GM18511 (cell line): ENCODE data around the gene ABLIM1.
"Not testable (repeated sequence)": the region's sequence is repeated elsewhere in the genome, so short reads cannot be mapped to it uniquely, and the experiment has no call there.

Experiments
- ATAC-seq: cut with Tn5 transposase; IDR thresholded peaks from one replicate; pipeline ENCODE4 v1.9.1; 2021; ENCODE audit warnings: mild to moderate bottlenecking, moderate library complexity; ENCODE audit not compliant: unreplicated experiment

The ABLIM1 gene

DNA sequence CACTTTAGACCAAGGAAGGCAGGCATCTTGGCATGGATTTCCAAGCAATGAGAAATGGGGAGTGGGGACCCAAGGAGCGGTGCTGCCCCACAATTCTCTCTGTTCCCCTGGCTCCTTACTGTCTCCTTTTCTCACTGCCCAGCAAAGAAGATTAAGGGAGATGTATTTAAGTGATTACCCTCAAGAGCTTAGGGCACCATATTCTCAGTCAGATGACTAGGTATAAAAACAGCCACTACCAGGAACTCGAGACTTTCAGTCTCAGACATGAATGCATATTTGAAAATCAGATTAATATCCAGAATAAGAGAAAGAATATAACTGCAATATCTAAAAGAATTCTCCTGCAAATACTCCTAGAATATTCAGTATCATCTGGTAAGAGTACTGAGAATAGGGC, at the start of gene ABLIM1:
TSS of gene ABLIM1 (minus strand) at position 101 of the 400 bp plus-strand sequence. CDS start at position 26, 75 bp downstream.
- ATAC-seq = no peak

DNA sequence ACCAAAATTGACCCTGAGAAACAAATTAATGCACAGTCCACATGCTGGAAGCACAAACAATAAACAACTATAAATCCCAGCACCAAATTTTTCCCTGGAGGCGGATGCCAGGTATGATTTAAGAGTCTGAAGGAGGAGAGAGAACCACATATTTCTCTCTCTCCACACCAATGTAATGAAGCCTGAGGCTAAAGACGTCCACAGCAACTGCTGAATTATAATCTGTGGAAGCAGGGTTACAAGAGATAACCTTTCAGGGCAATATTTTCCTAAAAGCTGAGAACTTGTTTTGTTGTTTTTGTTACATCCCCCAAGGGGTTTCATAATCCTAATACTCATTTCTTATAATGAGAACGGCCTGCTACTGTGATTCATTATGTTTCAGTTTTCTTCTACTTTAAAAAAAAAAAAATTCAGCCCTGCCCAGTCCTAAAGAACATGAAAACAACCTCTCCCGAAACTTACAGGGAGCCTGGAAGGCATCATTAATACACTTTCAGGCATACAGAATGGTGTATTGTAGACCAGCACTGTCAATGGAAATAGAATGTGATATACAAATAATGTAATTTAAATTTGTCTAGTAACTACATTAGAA, 48.5 kb upstream of the ABLIM1 start:
- ATAC-seq = no peak

DNA sequence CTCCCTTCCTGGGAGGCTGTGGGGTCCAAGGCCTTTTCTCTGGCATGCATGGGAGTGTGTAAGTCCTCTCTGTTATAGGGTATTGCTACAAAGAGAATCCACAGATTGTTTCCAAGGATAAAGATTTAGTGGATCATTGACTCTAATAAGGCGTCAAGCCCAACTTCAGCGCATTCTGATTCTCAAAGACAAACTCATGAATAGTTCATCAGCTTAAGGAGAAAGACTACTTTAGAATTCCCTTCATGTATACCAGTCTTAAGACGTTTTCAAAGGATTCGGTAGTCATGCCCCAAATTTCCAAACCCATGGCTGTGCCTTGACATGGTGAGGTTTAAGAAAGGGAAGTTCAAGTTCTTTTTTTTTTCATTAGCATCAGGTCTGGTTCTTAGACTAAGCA, 46.6 kb upstream of the ABLIM1 start:
- ATAC-seq = no peak

DNA sequence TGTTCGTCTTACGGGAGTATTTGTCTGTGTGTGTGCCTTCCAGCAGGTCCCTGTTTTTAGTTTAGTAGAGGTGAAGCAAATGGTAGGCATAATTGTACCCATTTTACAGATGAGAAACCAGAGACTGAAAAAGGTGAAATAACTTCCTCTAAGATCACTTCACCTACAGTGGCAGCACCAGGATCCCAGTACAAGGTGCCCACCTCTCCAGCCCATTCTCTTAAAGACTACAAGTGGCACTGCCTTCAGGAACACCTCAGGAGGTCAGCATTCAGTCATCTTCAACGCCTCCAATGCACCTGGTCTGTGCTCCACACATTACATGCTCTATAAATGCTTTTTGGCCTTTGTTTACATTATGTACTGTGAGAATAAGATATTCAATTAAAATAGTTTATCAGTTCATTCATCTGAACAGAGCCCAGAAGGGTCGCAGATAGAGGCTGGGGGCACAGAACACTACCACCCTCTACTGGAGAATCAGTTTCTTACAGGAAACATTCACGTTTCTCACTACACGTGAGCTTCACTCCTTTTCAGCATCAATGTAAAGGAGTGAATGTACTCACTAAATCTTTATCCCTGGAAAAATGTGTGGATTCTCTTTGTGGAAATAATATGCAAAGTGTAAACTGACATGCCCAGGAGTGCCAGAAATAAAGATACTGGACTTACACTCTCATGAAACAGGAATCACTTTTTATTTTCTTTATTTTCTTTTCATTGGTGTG, 45.5 kb upstream of the ABLIM1 start:
- no peak for ATAC-seq

DNA sequence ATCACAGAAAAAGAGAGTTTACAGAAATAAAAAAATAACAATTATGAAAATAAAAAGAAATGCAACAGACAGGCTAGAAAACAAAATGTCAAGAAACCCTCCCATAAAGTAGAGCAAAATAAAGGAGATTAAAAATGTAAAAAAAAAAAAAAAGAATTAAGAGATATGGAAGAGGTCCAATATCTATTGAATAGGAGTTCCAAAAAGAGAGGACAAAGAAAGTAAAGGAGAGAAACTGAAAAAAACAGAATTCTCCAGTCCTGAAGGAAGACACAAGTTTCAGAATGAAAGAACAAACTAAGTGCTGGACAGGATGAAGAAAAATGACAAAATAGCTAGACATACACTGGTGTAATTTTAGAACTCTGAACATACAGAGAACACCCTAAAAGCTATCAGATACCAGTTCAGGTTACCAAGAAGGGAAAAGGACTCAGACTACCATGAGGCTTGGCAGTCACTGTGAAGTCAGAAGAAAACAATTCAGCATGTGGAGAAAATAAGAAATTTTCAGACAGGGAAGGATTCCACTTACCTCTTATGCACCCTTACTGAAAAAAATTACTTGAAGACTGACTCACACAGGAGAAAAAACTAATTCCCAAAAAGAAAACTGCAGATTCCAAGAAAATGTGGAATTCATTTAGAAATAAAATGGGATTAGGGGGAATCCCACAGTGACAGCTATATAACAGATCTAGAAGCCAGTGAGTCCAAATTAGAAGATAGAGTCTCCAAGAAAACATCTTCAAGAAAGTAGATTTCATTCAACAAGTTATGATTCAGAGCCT, 40.4 kb upstream of the ABLIM1 start:
- no peak for ATAC-seq

DNA sequence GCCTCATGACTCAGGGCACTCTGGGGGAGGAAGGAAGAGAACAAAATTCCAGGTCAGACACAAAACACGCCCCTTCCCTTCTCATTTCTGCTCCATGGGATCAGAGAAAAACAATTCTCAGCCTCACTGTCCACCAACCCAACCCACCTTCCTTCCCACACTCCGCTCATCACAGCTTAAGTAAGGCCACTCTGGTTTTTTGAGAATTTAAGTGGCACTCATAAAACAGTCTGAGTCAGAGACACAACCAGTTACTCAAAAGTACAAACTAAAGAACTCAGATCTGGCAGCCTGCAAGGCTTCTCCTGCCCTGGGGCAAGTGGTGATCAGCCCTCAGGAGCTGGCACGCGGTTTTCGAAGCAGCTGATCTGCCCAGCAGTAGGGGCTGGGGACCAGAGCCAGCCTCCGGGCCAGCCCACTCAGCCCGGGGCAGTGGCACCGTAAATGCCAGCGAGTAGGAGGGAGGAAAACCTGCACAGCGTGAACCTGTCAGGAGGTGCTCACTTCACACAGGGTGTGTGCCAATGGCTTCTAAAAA, 39.1 kb upstream of the ABLIM1 start:
- ATAC-seq = no peak

DNA sequence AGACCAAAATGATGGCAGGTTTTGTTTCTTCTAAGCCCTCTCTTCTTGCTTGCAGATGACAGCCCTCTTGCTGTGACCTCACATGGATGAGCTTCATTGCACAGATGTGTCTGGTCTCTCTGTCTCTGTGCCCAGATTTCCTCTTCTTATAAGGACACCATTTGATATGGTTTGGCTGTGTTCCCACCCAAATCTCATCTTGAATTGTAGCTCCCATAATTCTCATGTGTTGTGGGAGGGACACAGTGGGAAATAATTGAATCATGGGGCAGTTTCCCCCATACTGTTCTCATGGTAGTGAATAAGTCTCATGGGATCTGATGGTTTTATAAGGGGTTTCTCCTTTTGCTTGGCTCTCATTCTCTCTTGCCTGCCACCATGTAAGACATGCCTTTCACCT, 38.2 kb upstream of the ABLIM1 start:
- not testable (repeated sequence) for ATAC-seq

DNA sequence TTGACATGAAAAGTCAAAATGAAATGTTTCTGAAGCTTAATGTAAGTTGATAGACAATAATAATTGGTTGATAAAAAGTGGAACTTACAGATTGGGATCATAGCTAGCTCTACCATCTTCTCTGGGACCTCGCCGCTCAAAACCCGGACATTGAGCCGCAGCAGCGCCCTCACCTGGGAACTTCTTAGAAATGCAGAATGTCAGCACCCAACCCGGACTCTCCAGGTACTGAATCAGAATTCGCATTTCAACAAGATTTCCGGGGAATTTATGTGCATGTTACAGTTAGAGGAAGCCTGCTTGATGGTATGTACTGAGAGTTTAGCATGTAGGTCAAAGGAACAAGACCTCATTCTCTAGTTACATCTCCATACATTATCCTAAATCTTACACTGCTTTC, 36.7 kb upstream of the ABLIM1 start:
- ATAC-seq = no peak

DNA sequence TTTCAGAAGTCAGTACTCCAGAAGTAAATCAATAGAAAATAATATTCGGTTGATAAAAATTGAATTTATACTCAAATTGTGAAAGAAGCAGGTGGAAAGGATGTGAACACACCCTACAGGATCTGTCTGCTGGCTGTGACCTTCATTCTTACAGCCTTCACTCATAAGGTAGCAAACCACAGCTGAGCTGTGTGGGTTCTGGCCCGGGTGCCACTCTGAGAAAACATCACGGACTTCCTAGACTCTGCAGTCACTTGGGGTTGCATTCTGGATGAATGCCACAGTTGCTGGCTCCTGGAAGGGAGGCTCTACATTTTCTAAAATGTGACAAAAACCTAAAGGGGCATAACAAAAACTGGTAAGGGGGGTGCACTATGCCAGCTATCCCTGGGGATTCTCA, 36.0 kb upstream of the ABLIM1 start:
- no peak for ATAC-seq

DNA sequence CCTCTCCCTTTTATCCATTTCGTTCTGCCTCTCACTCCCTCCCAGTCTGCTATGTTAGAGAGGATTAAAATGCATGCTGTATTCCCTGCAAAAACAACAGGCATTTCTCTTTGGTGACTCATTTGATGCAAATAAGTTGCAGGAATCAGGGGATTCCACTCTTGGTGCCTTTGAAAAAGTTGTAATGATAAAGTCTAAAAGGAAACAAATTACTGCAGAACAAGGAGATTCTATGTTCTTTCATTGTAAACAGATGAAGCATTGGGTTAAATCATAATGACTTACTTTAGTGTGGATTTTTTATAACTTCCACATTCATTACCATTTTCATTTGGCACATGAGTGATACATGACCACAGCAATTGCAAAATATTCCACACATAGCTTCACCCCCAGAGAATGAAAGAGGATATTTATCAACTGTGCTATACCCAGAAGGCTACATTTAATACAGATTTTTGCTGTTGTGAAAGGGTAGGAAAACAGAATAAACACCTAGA, 33.4 kb upstream of the ABLIM1 start:
- ATAC-seq = no peak

DNA sequence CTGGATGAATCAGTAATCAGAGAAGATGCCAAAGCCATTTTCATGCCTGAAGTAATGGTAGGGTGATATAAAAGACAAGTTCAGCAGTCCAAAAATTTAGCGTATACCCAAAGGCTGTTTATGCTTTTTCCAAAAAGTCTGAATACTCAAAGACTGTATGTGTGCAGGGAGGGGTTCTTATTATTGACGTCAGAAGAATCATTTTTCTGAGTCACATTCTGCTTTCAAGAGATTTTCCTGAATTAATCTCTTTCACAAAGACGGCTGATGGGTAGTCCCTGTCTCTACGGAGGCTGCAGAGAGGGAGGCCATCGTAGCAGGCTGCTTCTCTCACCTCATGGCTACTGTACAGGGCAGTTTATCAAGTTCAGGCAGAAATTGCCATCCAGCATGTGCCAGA, 30.7 kb upstream of the ABLIM1 start:
- ATAC-seq = no peak

DNA sequence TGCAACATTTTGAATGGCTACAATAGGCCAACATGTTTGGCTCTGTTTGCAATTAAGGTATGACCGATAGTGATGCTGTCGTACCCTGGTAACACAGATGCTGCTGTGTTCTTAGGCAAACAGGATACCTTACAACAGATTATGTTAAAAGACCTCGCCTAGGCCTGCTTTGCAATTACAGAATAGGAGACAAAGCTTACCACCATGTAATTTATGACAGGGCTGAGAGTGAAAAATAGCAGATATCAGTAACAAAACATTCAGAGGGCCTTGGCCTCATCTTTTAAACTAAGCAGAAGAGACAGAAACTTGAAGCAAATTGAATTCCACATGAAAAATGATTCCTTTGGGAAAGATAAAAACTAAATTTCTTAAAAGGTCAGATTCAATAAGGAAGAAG, 29.4 kb upstream of the ABLIM1 start:
- ATAC-seq = no peak

DNA sequence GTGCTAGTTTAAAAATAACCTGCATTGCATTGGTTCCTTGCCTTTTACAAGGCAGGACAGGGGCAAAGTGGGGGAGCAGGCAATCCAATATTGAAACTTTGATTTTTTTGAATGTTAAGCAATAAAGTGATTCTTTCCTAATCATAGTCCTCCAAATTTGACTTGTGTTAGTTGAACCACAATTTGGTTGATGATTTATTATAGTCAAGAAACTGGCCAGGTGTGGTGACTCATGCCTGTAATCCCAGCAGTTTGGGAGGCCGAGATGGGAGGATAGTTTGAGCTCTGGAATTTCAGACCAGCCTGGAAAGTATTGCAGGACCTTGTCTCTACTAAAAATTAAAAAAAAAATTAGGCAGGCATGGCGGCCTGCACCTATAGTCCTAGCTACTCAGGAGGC, 27.9 kb upstream of the ABLIM1 start:
- ATAC-seq = no peak

DNA sequence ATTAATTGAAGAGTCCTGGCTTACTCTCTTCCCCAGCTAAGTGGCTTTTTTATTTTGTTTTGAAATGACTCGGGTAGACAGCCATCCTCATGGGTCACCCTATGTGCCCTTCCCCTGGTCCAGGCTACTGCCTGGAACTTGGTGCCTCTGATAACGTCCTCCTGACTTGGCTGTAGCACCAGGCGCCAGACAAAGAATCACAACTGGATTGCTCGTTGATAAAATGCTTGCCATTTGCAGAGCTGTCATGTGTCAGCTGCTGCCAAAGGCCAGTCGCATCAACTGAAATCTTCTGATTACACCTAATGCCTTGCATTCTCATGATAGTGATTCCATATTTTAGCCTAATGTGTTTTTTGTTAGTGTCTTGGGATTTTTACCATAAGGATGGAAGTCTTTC, 27.4 kb upstream of the ABLIM1 start:
- no peak for ATAC-seq

DNA sequence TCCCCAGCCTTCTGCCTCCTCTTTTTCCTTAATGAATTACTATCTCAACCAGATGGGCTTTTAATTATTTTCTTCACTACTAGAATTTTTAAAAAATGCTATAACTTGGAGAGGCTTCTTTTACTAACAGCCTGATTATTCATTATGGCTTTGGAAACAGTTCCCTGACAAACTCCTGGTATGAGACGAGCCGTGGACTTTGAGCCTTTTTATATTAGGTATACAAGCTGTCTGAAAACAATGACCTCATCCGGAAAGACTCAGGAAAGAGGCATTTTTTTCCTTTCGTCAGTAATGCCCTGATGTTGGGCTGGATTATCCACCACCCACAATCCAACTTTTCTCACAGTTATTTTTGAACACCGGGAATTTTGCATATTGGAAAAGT, 26.7 kb upstream of the ABLIM1 start:
- ATAC-seq = no peak

DNA sequence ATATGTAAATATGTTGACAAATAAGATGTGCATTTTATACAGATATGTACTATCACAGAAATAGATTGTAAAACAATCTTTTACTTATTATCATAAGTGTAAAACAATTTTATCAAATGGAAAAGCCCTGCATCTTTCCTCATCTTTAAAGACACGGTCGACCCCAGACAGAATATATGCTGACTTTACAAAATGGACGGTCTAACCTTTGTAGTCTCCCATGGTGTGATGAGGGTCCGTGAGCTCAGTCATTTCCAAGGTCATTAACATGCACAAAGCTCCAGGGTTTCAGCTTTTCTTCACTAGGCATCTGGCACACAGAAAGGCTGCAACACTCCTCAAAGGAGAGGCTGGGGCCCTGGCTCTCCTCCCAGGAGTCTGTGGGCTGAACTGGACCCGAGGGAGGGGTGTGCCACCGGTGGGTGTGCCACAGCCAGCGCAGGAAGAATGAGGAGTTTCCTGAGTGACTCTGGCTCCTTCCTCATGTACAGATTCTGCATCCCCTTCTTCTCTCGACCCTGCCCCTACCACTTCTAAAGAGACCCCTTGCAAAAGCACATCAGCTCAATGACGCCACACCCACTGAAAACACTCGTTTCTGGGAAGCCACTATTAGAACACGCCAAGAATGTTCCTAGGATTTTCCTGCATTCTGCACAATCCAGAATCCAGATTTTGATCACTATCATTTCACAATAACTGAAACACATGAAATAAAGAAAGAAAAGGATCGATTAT, 26.2 kb upstream of the ABLIM1 start:
- no peak for ATAC-seq

DNA sequence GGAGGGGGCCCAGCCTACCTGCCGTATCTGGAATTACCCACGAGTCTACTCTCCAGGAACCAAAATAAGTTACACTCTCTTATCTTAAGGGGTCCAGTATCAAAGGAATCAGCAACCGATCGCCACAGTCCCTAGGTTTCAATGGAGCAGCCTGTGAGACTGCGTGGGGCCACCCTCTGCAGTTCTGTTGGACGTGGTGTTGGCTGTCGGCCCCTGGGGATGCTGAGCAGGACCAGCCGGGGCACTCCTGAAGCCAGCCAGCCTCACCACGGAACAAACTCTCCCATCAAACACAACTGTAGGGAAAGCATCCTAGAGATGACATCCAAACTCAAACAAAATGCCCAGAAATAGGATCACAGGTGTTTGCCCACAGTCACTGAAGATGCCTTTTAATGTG, 25.5 kb upstream of the ABLIM1 start:
- no peak for ATAC-seq

DNA sequence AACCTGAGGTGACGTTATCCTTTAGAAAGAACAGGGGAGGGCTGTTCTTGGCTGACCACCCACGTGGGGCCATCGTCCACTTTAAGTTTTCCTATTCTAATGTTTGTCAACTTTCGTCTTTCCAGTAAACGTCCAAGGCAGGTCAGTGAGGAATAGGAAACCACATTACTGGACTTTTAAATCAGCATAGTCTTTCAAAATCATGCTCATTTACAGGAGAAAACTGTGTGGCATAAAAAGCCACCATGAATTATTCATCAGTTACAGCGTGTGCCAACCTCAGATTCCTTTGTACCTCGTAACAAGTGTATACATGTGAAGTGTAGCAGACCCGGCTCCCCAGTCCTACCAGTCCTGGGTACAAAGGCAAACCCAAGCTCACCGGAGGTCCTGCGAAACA, 25.1 kb upstream of the ABLIM1 start:
- ATAC-seq = no peak

DNA sequence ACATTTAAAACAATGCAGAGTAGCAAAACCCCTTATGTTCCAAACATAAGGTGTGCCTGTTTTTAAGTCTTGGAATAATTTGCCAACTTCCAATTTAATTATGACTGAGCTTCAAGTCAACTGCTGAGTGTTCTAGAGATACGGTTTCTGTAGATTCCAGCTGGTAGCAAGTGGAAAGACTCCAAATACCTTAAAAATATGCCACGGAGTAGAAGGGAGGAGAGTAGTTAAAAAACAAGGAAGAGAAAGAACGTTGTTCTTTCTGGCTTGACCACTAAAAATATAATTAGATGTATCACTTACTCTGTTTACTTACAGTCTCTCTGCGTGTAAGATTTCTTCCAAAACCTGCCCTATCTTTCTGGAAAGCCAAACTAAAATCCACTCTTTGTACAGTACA, 24.5 kb upstream of the ABLIM1 start:
- no peak for ATAC-seq

DNA sequence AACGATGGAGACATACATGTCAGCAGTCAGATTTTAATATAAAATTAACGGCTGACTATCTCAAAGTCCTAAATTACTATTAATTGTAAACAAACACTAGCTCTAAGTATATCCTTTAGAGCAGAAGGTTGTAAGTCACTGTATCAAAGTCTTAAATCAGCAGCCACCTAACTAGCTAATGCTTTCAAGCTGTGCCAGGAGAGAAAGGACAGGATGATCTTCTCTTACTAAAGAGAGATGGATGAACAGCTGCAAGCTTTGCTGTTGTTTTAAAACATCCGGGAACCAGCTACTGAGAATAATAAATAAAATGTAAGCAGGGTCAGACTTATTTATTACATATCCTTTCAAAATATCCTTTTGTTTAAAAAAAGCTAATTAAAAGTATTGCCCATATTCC, 24.0 kb upstream of the ABLIM1 start:
- no peak for ATAC-seq

DNA sequence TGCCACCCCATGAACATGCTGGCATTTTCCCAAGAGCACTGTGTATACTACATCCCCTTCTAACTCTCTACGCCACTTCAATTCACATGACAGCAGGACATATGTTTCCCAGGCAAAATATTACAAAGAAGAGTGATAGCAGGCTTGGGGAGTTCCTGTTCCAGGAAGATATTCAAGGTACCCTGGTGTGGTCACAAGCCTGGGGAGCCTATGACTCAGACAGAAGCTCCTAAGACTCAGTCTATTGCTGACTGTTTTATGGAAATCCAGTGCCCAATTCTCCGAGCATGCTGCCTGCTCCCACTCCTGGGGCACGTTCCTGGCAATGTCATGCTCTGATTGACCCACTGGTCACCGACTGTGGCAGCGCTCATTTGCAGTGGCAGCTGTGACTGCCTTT, 23.5 kb upstream of the ABLIM1 start:
- ATAC-seq = no peak
